GM12891 (cell line): ENCODE measurements around the gene PDGFA.

Experiments
- POLR2A ChIP-seq: IDR thresholded peaks from 2 replicates; pipeline ENCODE4 v1.6.1; 2011; ENCODE audit warnings: low read depth, low read length, control low read depth
- POLR2AphosphoS5 ChIP-seq: IDR thresholded peaks from 2 replicates; pipeline ENCODE4 v1.6.1; 2011; ENCODE audit warnings: low read depth, low read length, control low read depth
- POU2F2 ChIP-seq: IDR thresholded peaks from 2 replicates; pipeline ENCODE4 v1.6.1; 2011; ENCODE audit warnings: low read depth, mild to moderate bottlenecking, control low read depth, low read length, moderate library complexity
- SPI1 ChIP-seq: IDR thresholded peaks from 2 replicates; pipeline ENCODE4 v1.6.1; 2011; ENCODE audit warnings: low read depth, low read length, control low read depth
- TAF1 ChIP-seq: IDR thresholded peaks from 2 replicates; pipeline ENCODE4 v1.6.1; 2011; ENCODE audit warnings: low read depth, low read length, control low read depth

DNA sequence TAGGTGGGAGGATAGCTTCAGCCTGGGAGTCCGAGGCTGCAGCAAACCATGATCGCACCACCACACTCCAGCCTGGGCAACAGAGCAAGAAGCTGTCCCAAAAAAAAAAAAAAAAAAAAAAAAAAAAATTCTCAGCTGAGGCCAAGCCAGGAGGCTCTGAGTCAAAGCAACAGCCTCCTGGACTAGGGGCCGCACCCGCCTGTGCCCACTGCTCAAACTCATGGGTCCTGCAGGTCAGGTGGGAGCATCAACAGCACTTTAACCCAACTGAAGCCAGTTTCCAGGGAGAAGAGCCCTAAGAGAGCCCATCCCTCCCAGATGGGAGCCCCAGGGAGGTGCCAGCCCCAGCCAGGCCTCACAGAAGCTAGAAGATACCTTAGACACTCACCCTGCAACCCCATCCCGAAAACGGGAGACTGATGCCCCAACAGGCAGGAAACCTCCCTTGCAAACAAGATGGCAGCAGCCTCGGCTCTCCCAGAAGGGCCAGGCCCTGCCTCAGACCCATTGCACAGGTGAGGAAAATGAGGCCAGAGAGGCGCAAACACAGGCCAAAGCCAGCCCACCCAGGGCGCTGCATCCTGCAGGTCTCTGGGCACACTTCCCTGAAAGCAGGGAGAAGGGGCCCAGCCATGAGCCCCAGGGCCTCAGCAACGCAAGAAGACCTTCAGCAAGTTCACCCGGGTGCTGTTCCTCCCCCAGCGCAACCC is 11.0 kb downstream of the PDGFA start:
- TF ChIP-seq POLR2A (no peak), POLR2AphosphoS5 (no peak), TAF1 (no peak), POU2F2 (no peak), SPI1 (no peak)
